OCI-LY1 (cell line): ENCODE data around the gene SIRT3.

Experiments used
- H2AFZ ChIP-seq: fragments of 200-600 bp; sonication (generic), shearing (Covaris generic); 2 replicates; pipeline ENCODE4 v1.6.0; 2014; ENCODE audit warnings: antibody characterized with exemption, mild to moderate bottlenecking, low read length
- H3F3A ChIP-seq: fragments of 200-600 bp; sonication (generic), shearing (Covaris generic); 2 replicates; pipeline ENCODE4 v1.6.0; 2014; ENCODE audit warnings: mild to moderate bottlenecking, antibody characterized with exemption, low read length, moderate library complexity; ENCODE audit not compliant: insufficient read depth
- H3K27ac ChIP-seq: fragments of 200-600 bp; sonication (generic); 2 replicates; pipeline ENCODE4 v1.5.1; 2014; ENCODE audit warnings: low read length, mixed run types, mild to moderate bottlenecking, low read depth; ENCODE audit not compliant: poor library complexity, severe bottlenecking
- H3K27me3 ChIP-seq: fragments of 200-600 bp; sonication (generic); 2 replicates; pipeline ENCODE4 v1.6.0; 2014; ENCODE audit warnings: antibody characterized with exemption, mild to moderate bottlenecking, low read length, moderate library complexity; ENCODE audit not compliant: insufficient read depth
- H3K36me3 ChIP-seq: fragments of 200-600 bp; sonication (generic); 2 replicates; pipeline ENCODE4 v1.6.1; 2014; ENCODE audit warnings: mild to moderate bottlenecking, antibody characterized with exemption, low read length, moderate library complexity, mixed read lengths; ENCODE audit not compliant: insufficient read depth
- H3K4me1 ChIP-seq: fragments of 200-600 bp; sonication (generic); 2 replicates; pipeline ENCODE4 v1.5.1; 2014; ENCODE audit warnings: mild to moderate bottlenecking, low read length, moderate library complexity; ENCODE audit not compliant: insufficient read depth, severe bottlenecking
- H3K4me2 ChIP-seq: fragments of 200-600 bp; sonication (generic), shearing (Covaris generic); 2 replicates; pipeline ENCODE4 v1.6.1; 2014; ENCODE audit warnings: low read length
- H3K4me3 ChIP-seq: fragments of 200-600 bp; sonication (generic); 2 replicates; pipeline ENCODE4 v1.5.1; 2014; ENCODE audit warnings: low read length, low read depth, mild to moderate bottlenecking, mixed read lengths; ENCODE audit not compliant: poor library complexity, severe bottlenecking
- H3K79me2 ChIP-seq: fragments of 200-600 bp; shearing (Covaris generic); 2 replicates; pipeline ENCODE4 v1.6.1; 2016; ENCODE audit warnings: mixed run types, low read length, mixed read lengths; ENCODE audit not compliant: insufficient read depth
- H3K9ac ChIP-seq: fragments of 200-600 bp; sonication (generic), shearing (Covaris generic); 2 replicates; pipeline ENCODE4 v1.6.1; 2014; ENCODE audit warnings: mild to moderate bottlenecking, low read length, mixed read lengths
- H3K9me2 ChIP-seq: fragments of 200-600 bp; sonication (generic), shearing (Covaris generic); 2 replicates; pipeline ENCODE4 v1.6.1; 2014; ENCODE audit warnings: low read depth, mild to moderate bottlenecking, low read length, mixed read lengths
- H3K9me3 ChIP-seq: fragments of 200-600 bp; shearing (Covaris generic); 2 replicates; pipeline ENCODE4 v1.6.1; 2014; ENCODE audit warnings: low read length, mixed read lengths
- H4K20me1 ChIP-seq: fragments of 200-600 bp; sonication (generic), shearing (Covaris generic); 2 replicates; pipeline ENCODE4 v1.6.0; 2016; ENCODE audit warnings: mild to moderate bottlenecking, low read length; ENCODE audit not compliant: insufficient read depth
- CTCF ChIP-seq: fragments of 200-600 bp; sonication (generic), shearing (Covaris generic); IDR thresholded peaks from 2 replicates; pipeline ENCODE4 v1.5.1; 2017; ENCODE audit warnings: mild to moderate bottlenecking, antibody characterized with exemption, low read length, moderate library complexity, mixed read lengths
- EZH2 ChIP-seq: fragments of 200-600 bp; sonication (generic), shearing (Covaris generic); IDR thresholded peaks from 2 replicates; pipeline ENCODE4 v1.8.0; 2017; ENCODE audit warnings: borderline replicate concordance, mixed run types, mild to moderate bottlenecking, antibody characterized with exemption, low read length, moderate library complexity, mixed read lengths

SIRT3 gene

GRCh38 chr11:282171-282570, 46.0 kb upstream of the SIRT3 start:
- H3K27me3 ChIP-seq = peaks cover 7% of the 10 kb centered on the region; the same call in 1 of the 2 replicates

GRCh38 chr11:281486-282161, 45.5 kb upstream of the SIRT3 start:
- Histone ChIP-seq H3K4me1 (peaks cover 4% of the 10 kb centered on the region), H3K4me2 (no peak overlapping the region)

More at GRCh38 chr11:282171-282570, 46.0 kb upstream of the SIRT3 start:
- no peak overlapping the region for H3K9ac ChIP-seq
- no peak overlapping the region for H2AFZ ChIP-seq
- H3F3A ChIP-seq = no peaks in the 10 kb centered on the region
- H3K4me3 ChIP-seq = no peak overlapping the region
- no peaks in the 10 kb centered on the region for H3K9me2 ChIP-seq
- no peaks in the 10 kb centered on the region for H3K36me3 ChIP-seq
- no peaks in the 10 kb centered on the region for H4K20me1 ChIP-seq
- H3K9me3 ChIP-seq = no peaks in the 10 kb centered on the region
- TF ChIP-seq EZH2 (no peak), CTCF (no peak)
- no peak overlapping the region for H3K4me2 ChIP-seq
- H3K4me1 ChIP-seq = peaks cover 8% of the 10 kb centered on the region
- H3K27ac ChIP-seq = no peak overlapping the region
- H3K79me2 ChIP-seq = no peaks in the 10 kb centered on the region

GRCh38 chr11:280706-281485, 44.8 kb upstream of the SIRT3 start:
- Histone ChIP-seq H4K20me1 (no peaks in the 10 kb centered on the region), H3K4me1 (peaks cover 4% of the 10 kb centered on the region), H3K79me2 (no peaks in the 10 kb centered on the region), H2AFZ (no peak overlapping the region), H3K27ac (no peak overlapping the region), H3K4me3 (no peak overlapping the region), H3F3A (no peaks in the 10 kb centered on the region), H3K27me3 (peaks cover 5% of the 10 kb centered on the region; the same call in 1 of the 2 replicates), H3K4me2 (no peak overlapping the region), H3K36me3 (no peaks in the 10 kb centered on the region), H3K9me2 (no peaks in the 10 kb centered on the region), H3K9ac (no peak overlapping the region), H3K9me3 (peaks cover 6% of the 10 kb centered on the region; the same call in 1 of the 2 replicates)
- TF ChIP-seq CTCF (no peak), EZH2 (no peak)

More at GRCh38 chr11:281486-282161, 45.5 kb upstream of the SIRT3 start:
- H3K27me3 ChIP-seq = peaks cover 7% of the 10 kb centered on the region; the same call in 1 of the 2 replicates
- H4K20me1 ChIP-seq = no peaks in the 10 kb centered on the region
- no peaks in the 10 kb centered on the region for H3F3A ChIP-seq
- no peak overlapping the region for H2AFZ ChIP-seq
- no peak overlapping the region for H3K27ac ChIP-seq
- no peak overlapping the region for H3K9ac ChIP-seq
- no peaks in the 10 kb centered on the region for H3K36me3 ChIP-seq
- no peak overlapping the region for H3K4me3 ChIP-seq
- H3K9me3 ChIP-seq = peaks cover under 1% of the 10 kb centered on the region; the same call in 1 of the 2 replicates
- H3K79me2 ChIP-seq = no peaks in the 10 kb centered on the region
- H3K9me2 ChIP-seq = no peaks in the 10 kb centered on the region
- TF ChIP-seq CTCF = no peak
- no peak for TF ChIP-seq EZH2
